ENCODE results near the gene ZNF493.

Gene ZNF493

GRCh38 chr19:21432590-21432989, 35.7 kb downstream of the ZNF493 start:
- in situ Hi-C loops (cut with HindIII; ENCODE audit: low sequenced_read_pairs): no loop called here
- TF ChIP-seq, protein P1, sequence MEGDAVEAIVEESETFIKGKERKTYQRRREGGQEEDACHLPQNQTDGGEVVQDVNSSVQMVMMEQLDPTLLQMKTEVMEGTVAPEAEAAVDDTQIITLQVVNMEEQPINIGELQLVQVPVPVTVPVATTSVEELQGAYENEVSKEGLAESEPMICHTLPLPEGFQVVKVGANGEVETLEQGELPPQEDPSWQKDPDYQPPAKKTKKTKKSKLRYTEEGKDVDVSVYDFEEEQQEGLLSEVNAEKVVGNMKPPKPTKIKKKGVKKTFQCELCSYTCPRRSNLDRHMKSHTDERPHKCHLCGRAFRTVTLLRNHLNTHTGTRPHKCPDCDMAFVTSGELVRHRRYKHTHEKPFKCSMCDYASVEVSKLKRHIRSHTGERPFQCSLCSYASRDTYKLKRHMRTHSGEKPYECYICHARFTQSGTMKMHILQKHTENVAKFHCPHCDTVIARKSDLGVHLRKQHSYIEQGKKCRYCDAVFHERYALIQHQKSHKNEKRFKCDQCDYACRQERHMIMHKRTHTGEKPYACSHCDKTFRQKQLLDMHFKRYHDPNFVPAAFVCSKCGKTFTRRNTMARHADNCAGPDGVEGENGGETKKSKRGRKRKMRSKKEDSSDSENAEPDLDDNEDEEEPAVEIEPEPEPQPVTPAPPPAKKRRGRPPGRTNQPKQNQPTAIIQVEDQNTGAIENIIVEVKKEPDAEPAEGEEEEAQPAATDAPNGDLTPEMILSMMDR (IDR thresholded peaks at IDR 0.05; ENCODE audit: low read depth, low read length, missing control alignments): no peak
- no peak overlapping the region for H3K4me3 ChIP-seq (ENCODE audit: low read depth, low read length)
- DNase-seq (ENCODE audit: low read depth): no peak

DNA sequence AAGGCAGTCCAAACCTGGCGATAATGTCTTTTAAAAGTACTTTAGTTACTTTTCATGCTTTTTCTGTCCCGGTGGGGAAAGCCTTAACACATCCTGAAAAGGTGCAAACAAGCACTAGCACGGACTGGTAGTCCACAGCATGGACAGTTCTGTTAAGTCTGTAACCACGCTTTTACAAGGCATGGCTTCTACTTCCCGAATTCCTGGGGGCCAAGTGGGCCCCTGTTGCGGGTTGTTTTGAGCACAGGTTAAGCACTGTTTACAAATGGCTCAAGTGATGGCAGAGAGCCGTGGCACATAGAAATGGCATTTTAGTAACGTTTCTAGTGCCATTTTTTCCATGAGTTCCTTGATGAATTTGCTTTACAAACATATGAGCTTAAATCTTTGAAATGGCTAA, 37.6 kb downstream of the ZNF493 start:
- TF ChIP-seq, protein P1 (IDR thresholded peaks at IDR 0.05; ENCODE audit: low read depth, low read length, missing control alignments): no peak
- no peak for DNase-seq (ENCODE audit: low read depth)
- in situ Hi-C loops (cut with HindIII; ENCODE audit: low sequenced_read_pairs): no loop called here
- no peak overlapping the region for H3K4me3 ChIP-seq (ENCODE audit: low read depth, low read length)

GRCh38 chr19:21434967-21435544, 38.1 kb downstream of the ZNF493 start:
- TF ChIP-seq, protein P1 (IDR thresholded peaks at IDR 0.05; ENCODE audit: low read depth, low read length, missing control alignments): no peak
- DNase-seq (ENCODE audit: low read depth): no peak
- H3K4me3 ChIP-seq (ENCODE audit: low read depth, low read length): no peak overlapping the region
- in situ Hi-C loops (cut with HindIII; ENCODE audit: low sequenced_read_pairs): no loop called here

DNA sequence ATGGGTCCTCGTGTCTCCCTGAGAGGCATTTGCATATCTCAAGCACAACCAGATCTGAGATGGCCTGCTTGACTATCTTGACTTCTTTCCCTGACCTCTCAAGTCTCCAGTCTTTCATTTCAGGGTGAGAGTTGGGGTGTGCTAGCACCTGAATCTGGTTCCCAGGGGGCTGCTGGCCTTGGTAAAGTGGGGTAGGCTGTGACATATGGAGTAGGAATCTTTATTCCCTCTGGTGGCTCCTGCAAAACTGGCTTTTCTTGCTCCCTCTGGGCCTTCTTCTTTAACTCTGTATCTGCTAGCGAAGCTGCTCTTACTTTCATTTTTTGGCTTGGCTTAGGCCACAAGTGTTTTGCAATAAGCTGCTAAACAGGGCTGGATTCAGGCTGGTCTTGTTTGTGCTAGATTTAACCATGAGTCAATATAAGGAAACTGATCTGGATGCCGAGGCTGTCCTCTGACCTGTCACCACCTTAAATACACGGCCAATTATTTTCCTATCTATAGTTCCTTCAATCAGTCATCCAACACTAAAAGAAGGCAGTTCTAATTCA, 42.3 kb downstream of the ZNF493 start:
- TF ChIP-seq, protein P1 (IDR thresholded peaks at IDR 0.05; ENCODE audit: low read depth, low read length, missing control alignments): no peak
- no peak overlapping the region for H3K4me3 ChIP-seq (ENCODE audit: low read depth, low read length)
- in situ Hi-C loops (cut with HindIII; ENCODE audit: low sequenced_read_pairs): no loop called here
- DNase-seq (ENCODE audit: low read depth): no peak

DNA sequence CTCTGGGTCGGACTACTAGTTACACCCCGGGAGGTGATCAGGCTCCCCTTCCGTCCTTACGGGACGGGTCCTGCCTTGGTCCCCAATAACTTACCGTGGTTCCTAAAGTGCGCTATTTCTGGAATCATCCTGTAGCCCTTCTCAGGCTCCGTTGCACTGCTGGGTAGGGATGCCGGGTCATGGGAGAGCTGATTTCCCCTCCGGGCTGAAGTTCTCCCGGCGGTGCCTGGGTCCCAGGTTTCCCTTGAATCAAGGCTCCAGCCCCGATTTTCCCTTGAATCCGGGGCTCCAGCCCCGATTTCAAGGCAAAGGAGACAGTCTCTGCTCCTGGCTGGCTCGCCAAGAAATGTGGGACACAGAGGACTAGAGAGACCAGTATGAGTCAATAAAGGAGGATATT, 43.4 kb downstream of the ZNF493 start:
- TF ChIP-seq, protein P1 (IDR thresholded peaks at IDR 0.05; ENCODE audit: low read depth, low read length, missing control alignments): no peak
- no peak overlapping the region for H3K4me3 ChIP-seq (ENCODE audit: low read depth, low read length)
- no peak for DNase-seq (ENCODE audit: low read depth)
- in situ Hi-C loops (cut with HindIII; ENCODE audit: low sequenced_read_pairs): no loop called here

- no peak overlapping the region for H3K4me3 ChIP-seq (ENCODE audit: low read depth, low read length)
- TF ChIP-seq, protein P1 (IDR thresholded peaks at IDR 0.05; ENCODE audit: low read depth, low read length, missing control alignments): no peak
- no peak for DNase-seq (ENCODE audit: low read depth)
- in situ Hi-C loops (cut with HindIII; ENCODE audit: low sequenced_read_pairs): no loop called here
These were observed 54.3 kb downstream of the ZNF493 start for GRCh38 chr19:21451187-21451586.
